COR-L47 (cell line): ENCODE data around the gene COPG2.
"Not testable (repeated sequence)": the region's sequence is repeated elsewhere in the genome, so short reads cannot be mapped to it uniquely, and the experiment has no call there.

Experiments
- DNase-seq: peaks from one replicate; lab custom pipeline; 2025; lab: John Stamatoyannopoulos, UW

COPG2 gene

GRCh38 chr7:130560972-130561371, 107.6 kb downstream of the COPG2 start:
- DNase-seq = peak; percentile 42

- no peak for DNase-seq
These were observed 109.4 kb downstream of the COPG2 start for GRCh38 chr7:130559184-130559583.

- no peak for DNase-seq
These were observed 114.1 kb downstream of the COPG2 start for GRCh38 chr7:130554481-130554880.

- no peak for DNase-seq
These were observed 115.0 kb downstream of the COPG2 start for GRCh38 chr7:130553398-130554029.

- no peak for DNase-seq
These were observed 124.2 kb downstream of the COPG2 start for GRCh38 chr7:130544356-130544755.

GRCh38 chr7:130543487-130544010, 125.0 kb downstream of the COPG2 start:
- DNase-seq = no peak

GRCh38 chr7:130542297-130542696, 126.3 kb downstream of the COPG2 start:
- DNase-seq = not testable (repeated sequence)

- DNase-seq = not testable (repeated sequence)
These were observed 127.3 kb downstream of the COPG2 start for GRCh38 chr7:130541287-130541686.

GRCh38 chr7:130537894-130538293, 130.7 kb downstream of the COPG2 start:
- not testable (repeated sequence) for DNase-seq

GRCh38 chr7:130529417-130529816, 139.1 kb downstream of the COPG2 start:
- DNase-seq = no peak

- DNase-seq = not testable (repeated sequence)
These were observed 140.7 kb downstream of the COPG2 start for GRCh38 chr7:130527752-130528355.

GRCh38 chr7:130524628-130525027, 143.9 kb downstream of the COPG2 start:
- DNase-seq = no peak

- DNase-seq = not testable (repeated sequence)
These were observed 144.9 kb downstream of the COPG2 start for GRCh38 chr7:130523519-130524125.

- DNase-seq = no peak
These were observed 147.1 kb downstream of the COPG2 start for GRCh38 chr7:130521258-130521951.

- DNase-seq = no peak
These were observed 153.1 kb downstream of the COPG2 start for GRCh38 chr7:130515315-130516040.

GRCh38 chr7:130513447-130513846, 155.1 kb downstream of the COPG2 start:
- DNase-seq = no peak

GRCh38 chr7:130512038-130512437, 156.5 kb downstream of the COPG2 start:
- DNase-seq = not testable (repeated sequence)

- no peak for DNase-seq
These were observed 162.2 kb downstream of the COPG2 start for GRCh38 chr7:130506358-130506757.

GRCh38 chr7:130505753-130506152, 162.8 kb downstream of the COPG2 start:
- DNase-seq = no peak

GRCh38 chr7:130500910-130501309, 167.6 kb downstream of the COPG2 start:
- no peak for DNase-seq

- no peak for DNase-seq
These were observed 168.1 kb downstream of the COPG2 start for GRCh38 chr7:130500463-130500862.

GRCh38 chr7:130494431-130494858, 174.1 kb downstream of the COPG2 start:
- no peak for DNase-seq
